A549 (cell line): ENCODE measurements around the gene GRIA1.

ENCODE experiments used
- CBX8 ChIP-seq: fragments of 200-600 bp; sonication (generic); IDR thresholded peaks from 2 replicates; pipeline ENCODE4 v1.6.1; 2016
- EP300 ChIP-seq, 2 experiments: fragments of >200 bp; sonication (Bioruptor Twin); formaldehyde crosslinking; IDR thresholded peaks; 2 replicates in 1 of 2; 3 replicates in 1 of 2; pipeline ENCODE4 v1.6.1; 2016 to 2017
- HEYL ChIP-seq: fragments of 250-450 bp; sonication (Bioruptor Pico); IDR thresholded peaks from 2 replicates; pipeline ENCODE4 v1.8.0; 2021; ENCODE audit warnings: mild to moderate bottlenecking, moderate library complexity
- JUNB ChIP-seq: fragments of >200 bp; sonication (Bioruptor Twin); formaldehyde crosslinking; IDR thresholded peaks from 2 replicates; pipeline ENCODE4 v1.6.1; 2016
- KDM1A ChIP-seq: fragments of 200-600 bp; sonication (generic); IDR thresholded peaks from 2 replicates; pipeline ENCODE4 v1.6.1; 2016; ENCODE audit warnings: low read depth, mild to moderate bottlenecking
- POLR2AphosphoS2 ChIP-seq: conservative IDR thresholded peaks from 2 replicates; pipeline ENCODE4 v1.6.1; 2012; ENCODE audit warnings: low read length, improper control_type of control experiment, inconsistent platforms
- RARB ChIP-seq: fragments of 250-450 bp; sonication (Bioruptor Pico); IDR thresholded peaks from 2 replicates; pipeline ENCODE4 v1.8.0; 2021; ENCODE audit warnings: mild to moderate bottlenecking, moderate library complexity
- RFX5 ChIP-seq: fragments of 450-650 bp; IDR thresholded peaks from 2 replicates; pipeline ENCODE4 v1.7.1; 2014; ENCODE audit warnings: antibody characterized with exemption, mild to moderate bottlenecking, moderate library complexity
- SMC3 ChIP-seq: fragments of >200 bp; sonication (Bioruptor Twin); formaldehyde crosslinking; IDR thresholded peaks from 3 replicates; pipeline ENCODE4 v1.6.1; 2018; ENCODE audit warnings: inconsistent platforms
- TF ChIP-seq, protein P1 (sequence below): fragments of 200-600 bp; sonication (generic); IDR thresholded peaks from 2 replicates; pipeline ENCODE4 v1.6.1; 2016; ENCODE audit warnings: antibody characterized with exemption, mild to moderate bottlenecking, moderate library complexity
- TF ChIP-seq, protein P2 (sequence below): fragments of >200 bp; sonication (Bioruptor Twin); formaldehyde crosslinking; IDR thresholded peaks from 3 replicates; pipeline ENCODE4 v1.5.1; 2016

GRCh38 chr5:153592081-153592480 is 101.6 kb downstream of the GRIA1 start:
- TF ChIP-seq EP300 (IDR thresholded peaks at IDR 0.05): no peak
- no peak for TF ChIP-seq RFX5
- TF ChIP-seq HEYL (CRISPR knock-in tag): no peak
- TF ChIP-seq SMC3: no peak
- no peak for TF ChIP-seq POLR2AphosphoS2
- no peak for TF ChIP-seq KDM1A
- no peak for TF ChIP-seq JUNB
- TF ChIP-seq, protein P1, sequence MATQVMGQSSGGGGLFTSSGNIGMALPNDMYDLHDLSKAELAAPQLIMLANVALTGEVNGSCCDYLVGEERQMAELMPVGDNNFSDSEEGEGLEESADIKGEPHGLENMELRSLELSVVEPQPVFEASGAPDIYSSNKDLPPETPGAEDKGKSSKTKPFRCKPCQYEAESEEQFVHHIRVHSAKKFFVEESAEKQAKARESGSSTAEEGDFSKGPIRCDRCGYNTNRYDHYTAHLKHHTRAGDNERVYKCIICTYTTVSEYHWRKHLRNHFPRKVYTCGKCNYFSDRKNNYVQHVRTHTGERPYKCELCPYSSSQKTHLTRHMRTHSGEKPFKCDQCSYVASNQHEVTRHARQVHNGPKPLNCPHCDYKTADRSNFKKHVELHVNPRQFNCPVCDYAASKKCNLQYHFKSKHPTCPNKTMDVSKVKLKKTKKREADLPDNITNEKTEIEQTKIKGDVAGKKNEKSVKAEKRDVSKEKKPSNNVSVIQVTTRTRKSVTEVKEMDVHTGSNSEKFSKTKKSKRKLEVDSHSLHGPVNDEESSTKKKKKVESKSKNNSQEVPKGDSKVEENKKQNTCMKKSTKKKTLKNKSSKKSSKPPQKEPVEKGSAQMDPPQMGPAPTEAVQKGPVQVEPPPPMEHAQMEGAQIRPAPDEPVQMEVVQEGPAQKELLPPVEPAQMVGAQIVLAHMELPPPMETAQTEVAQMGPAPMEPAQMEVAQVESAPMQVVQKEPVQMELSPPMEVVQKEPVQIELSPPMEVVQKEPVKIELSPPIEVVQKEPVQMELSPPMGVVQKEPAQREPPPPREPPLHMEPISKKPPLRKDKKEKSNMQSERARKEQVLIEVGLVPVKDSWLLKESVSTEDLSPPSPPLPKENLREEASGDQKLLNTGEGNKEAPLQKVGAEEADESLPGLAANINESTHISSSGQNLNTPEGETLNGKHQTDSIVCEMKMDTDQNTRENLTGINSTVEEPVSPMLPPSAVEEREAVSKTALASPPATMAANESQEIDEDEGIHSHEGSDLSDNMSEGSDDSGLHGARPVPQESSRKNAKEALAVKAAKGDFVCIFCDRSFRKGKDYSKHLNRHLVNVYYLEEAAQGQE: no peak
- no peak for TF ChIP-seq CBX8
- TF ChIP-seq, protein P2, sequence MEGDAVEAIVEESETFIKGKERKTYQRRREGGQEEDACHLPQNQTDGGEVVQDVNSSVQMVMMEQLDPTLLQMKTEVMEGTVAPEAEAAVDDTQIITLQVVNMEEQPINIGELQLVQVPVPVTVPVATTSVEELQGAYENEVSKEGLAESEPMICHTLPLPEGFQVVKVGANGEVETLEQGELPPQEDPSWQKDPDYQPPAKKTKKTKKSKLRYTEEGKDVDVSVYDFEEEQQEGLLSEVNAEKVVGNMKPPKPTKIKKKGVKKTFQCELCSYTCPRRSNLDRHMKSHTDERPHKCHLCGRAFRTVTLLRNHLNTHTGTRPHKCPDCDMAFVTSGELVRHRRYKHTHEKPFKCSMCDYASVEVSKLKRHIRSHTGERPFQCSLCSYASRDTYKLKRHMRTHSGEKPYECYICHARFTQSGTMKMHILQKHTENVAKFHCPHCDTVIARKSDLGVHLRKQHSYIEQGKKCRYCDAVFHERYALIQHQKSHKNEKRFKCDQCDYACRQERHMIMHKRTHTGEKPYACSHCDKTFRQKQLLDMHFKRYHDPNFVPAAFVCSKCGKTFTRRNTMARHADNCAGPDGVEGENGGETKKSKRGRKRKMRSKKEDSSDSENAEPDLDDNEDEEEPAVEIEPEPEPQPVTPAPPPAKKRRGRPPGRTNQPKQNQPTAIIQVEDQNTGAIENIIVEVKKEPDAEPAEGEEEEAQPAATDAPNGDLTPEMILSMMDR: no peak
- no peak for TF ChIP-seq RARB (CRISPR knock-in tag)
